Measurements from ENCODE around the gene TRAF3IP1.

TRAF3IP1 gene

DNA sequence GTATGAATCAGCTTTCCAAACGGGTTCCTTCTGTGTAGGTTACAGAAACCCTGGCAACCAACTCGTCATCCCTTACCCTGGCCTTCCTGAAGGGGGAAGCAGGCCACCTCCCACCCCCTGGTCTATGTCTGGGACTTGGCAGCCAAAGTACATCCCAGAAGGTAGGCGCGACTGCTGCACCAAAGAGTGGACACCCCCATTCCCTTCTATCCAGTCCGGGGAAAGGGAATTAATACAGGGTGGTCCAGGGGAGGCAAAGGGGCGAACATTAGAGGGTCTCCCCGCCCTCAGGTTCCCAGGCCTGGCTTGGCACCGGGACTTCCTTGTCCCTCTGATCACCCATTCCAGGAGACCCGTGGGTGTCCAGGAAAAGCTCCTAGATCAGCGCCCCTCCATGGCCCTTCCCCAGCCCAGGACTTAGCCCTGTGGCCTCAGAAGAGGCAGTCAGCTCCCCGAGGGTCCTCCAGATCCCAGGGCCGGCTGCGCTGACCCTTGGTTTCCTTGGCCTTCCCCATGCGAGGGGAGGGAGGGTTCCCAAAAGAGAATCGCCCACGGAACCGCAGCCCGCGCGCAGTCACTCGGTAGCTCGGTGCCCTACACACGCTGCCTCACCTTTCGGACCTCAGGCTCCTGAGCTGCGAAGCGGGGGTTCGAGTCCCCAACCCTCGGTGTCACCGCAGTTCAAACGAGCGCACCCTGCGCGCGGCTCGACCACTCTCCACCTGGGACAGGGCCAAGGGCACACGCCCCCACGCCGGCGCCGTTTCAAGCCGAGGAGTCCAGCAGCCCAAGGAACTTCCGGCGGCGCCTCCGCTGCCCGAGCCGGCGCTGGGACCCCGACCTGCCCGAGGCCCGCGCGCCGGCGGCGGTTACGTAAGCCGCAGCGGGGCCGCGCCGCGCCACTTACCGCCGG, 32.3 kb upstream of the TRAF3IP1 start, which contains the start of gene PER2:
TSS of gene PER2 (minus strand) at position 874 of the 913 bp plus-strand sequence. CDS start 10,674 bp downstream, outside the sequence.
- no peak for DNase-seq

DNA sequence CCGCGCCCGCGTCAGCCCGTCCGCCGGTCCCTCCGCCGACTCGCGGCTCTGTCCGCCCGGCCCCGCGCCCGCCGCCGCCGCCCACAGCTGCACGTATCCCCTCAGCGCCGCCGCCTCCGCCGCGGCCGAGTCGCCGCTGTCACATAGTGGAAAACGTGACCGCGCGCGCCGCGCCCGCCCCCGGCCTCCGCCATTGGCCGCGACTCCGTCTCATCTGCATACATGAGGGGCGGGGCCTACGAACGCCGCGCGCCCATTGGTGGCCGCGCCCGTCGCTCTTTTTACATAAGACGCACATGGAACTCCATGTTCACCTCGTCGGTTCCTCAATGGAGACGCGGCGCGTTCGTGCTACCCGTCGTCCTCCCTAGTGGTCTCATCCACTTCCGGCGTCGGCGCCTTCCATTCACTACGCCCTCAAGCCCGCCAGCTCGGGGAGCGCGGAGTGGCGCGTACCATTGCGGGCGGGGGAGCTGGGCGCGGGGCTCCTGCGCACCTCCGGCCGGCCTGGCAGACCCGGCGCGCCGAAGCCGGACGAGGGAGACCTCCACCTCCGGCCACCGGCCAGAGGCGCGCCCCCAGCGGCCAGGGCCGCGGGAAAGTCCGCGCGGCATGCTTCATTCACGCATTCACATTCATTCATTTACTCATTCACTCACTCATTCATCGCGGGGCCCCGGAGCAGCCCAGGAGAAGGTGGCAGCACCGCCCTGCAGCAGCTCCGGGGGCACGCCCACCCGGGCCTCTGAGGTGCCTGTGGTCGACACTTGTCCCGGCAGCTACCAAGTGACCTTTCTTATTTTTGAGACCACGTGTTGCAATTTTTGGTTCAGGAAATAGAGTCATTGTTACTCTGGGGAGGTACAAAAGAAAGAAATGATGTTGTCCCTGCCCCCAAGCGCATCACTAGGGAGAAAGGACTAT, 31.4 kb upstream of the TRAF3IP1 start:
- peak; percentile 76 for DNase-seq

DNA sequence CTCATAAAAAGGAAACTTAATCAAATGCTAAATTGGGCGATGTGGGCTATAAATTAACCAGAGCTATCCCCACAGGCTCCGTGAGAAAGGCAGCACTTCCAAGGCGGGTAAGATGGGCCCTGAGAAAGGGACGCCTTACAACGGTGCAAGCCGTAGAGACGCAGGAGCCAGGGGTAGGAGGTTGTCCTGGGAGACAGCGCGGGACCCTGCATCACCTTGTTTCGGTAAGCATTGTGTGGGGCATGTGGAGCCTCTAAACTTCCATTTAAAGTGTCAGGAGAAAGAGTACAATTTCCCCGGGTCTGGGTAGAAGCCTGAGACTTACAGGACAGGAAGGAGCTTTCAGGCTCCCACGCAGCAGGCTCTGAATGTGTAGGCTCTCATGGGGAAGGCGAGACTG, 30.7 kb upstream of the TRAF3IP1 start:
- no peak for DNase-seq

DNA sequence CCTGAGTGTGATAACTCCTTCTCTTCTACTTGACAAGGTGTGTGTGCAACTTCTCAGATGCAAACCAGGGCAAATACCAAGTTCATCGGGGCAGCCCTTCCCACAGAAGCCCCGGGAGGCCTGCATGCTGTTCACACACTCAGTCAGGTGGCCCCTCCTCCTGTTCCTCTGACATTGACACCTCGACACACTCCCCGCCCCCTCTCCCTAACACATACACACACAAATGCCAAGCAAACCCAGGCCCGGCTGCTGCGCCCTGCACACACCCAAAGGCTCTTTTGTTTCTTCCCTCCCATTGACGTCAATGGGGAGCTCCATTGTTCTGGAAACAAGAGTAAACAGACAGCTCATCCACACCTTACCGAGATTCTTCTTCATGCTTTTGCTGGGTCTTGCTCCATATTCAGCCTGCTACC, 30.2 kb upstream of the TRAF3IP1 start:
- DNase-seq: no peak

DNA sequence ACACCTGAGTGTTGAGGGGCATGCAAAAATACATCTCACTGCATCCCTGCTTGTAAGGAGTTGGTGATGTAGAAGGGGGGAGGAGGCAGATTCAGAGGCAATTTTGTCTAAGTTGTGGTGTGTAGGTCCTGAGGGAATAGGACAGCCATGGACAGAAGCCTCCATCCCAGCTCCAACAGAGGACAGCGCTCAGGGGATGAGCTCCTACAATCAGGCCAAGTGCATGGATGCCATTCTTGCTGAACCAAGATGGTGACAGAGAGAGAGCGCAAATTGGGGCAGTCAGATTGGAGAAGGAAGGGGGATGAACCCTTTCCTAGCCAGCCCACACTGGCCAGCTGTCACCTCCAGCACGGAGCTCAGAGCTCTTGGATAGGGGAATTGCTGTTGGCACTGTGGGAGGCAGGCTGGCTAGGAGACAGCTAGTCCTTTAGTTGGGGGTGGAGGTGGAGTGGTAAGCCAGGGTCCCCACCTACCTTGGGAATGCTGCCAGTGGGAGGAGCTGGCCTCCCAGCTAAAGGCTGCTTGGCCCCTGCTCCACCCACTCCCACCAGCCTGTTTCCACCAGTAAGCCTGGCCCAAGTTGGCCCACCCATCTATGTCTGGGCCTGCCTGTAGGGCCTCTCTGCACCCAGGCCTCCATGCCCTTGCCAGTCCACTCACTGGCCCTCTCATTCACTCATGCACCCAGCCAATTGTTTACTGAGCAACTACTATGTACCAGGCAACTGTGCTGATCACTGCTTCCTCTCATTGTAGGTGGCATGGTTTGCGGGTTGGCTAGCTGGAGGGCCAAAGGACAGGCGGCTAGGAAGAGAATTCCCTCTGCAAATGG, 29.4 kb upstream of the TRAF3IP1 start:
- DNase-seq: no peak

DNA sequence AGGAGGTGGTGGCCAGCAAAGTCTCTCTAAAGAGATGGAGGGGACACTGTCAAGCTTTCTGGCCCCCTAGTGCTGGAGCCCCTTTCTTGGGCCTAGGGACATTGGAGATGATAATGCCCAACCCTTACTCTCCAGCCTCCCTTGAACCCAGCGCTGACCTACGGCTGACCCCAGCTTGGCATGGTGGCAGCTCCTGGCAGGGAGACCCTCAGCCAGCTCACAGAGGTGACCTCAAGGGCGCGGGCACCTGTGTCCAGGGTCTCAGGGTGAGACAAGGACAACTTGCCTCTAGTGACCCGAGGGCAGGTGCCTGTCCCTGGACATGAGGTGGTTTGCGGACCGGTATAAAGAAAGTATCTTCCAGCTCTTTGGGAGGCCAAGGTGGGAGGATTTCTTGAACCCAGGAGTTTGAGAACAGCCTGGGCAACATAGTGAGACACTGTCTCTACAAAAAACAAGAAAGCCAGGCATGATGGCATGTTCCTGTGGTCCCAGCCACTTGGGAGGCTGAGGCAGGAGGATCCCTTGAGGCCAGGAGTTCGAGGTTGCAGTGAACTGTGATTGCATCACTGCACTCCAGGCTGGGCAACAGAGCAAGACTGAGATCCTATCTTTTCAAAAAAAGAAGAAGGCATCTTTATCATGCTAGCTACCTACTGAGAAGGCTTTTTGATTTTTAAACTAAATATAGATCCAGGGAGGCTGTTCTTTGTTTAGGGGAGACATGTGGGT, 28.6 kb upstream of the TRAF3IP1 start:
- DNase-seq: no peak

DNA sequence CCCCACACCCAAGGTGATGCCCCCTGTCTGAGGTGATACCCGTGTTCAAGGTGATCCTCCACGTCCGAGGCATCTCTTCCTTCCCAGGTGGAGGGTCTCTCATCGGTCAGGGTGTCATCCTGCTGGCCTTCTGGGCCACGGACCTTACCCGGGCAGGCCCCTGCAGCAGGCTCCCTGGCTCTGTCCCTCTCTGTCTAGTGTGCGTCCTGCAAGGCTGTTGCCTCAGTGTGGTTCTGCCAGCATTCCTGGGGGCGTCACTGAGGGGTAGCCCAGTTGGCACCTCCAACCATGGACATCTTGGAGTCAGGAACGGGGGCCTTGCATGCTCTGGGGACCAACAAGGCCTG, 26.3 kb upstream of the TRAF3IP1 start:
- DNase-seq: no peak

DNA sequence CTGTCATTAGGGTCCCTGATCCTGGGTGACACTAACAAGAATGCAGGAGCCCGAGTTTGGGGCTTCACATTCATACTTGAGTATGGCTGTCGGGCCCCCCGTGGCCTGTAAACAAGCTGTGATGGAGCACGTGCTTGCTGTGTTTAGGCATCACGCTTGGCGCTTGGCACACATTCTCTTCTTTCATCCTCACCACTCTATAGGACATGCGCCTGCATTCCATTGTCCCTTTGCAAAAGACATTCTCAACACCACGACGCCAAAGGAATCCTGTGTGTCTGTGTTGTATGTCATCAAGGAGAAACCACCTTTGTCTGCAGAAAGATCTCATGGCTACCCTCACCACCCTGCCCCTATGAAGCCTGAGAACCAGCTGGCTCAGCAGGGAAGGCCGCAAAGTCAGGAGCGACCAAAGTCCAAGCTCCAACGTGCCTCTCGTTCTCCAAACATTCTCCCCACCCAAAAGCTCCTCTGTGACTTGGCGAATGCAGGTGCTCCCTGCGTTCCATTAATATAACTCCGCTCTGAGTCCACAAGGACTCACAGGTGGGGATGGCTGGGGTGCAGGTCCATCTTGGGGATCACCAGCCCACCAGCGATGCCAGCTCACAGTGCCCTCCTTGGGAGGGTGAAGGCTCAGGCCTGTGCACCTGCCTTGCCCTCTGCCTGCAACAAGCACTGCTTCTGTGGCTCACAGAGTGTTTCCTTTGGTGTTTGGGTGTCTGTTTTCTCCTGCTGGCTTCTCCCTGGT, 25.8 kb upstream of the TRAF3IP1 start:
- no peak for DNase-seq

DNA sequence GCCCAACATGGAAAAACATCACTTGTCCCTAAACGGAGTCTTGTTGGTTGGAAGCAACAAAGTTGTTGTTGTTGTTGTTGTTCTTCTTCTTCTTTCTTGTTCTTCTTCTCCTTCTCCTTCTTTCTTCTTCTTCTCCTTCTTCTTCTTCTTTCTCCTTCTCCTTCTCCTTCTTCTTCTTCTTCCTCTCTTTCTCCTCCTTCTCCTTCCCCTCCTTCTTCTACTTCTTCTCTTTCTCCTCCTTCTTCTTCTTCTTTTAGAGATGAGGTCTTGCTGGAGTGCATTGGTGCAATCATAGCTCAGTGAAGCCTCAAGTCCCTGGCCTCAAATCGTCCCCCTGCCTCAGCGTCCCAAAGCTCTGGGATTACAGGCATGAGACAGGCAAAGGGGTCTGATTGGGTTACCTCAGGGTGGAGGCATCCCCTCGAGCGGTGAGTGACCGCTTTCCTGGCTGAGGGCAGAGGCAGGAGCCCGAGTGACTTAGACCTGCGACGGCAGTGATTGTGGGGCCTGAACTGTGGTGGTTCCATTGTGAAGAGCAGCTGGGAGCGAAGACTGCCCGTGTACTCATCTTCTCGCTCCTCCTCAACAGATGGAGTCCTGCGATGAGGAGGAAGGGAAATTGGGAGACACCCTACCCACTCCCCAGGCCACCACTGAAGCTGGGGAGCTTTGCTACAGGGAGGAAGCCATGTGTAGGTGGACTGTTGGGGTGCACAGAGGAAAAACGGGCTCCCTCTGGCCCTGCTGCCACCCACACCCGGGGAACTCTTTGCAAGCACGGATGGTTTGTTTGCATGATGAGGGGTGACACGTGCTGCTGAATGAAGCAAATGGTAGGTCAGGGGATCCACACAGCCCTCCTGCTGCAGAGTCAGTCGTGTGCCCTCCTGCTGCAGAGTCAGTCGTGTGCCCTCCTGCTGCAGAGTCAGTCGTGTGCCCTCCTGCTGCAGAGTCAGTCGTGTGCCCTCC, 24.9 kb upstream of the TRAF3IP1 start:
- DNase-seq: no peak

DNA sequence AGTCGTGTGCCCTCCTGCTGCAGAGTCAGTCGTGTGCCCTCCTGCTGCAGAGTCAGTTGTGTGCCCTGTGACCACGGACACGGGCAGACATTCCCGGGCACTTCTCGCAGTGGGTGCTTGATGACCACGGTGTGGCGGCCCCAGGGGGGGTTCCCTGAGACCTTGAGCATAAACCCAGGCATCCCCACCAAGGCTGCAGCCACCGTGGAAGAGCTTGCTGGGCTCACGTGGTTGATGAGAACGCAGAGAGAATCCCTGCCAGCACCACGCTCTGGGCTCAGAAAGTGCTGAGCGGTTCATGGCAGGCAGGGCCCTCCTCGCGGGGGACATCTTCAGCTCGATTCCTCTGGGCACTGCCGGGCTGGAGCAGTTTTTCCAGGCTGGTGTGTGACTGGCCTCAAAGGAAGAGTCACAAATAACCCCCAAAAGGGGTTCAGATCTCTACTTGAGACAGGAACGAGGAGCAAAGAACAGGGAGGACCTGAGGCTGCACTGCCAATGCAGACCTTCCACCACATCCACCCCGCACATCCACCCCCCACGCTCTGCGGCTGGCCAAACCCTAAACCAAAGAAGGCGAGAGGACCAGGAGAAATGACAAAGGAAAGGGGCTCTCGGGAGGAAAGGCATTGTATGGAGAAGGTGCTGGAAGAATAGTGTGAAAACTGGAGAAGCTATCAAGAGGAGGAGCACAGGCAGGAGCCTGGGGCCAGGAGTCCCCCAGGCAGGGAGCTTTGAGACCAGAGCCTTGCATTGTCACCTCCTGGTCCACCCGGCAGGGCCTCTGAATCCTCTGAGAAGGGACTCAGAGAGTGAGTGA, 23.5 kb upstream of the TRAF3IP1 start:
- DNase-seq: no peak

DNA sequence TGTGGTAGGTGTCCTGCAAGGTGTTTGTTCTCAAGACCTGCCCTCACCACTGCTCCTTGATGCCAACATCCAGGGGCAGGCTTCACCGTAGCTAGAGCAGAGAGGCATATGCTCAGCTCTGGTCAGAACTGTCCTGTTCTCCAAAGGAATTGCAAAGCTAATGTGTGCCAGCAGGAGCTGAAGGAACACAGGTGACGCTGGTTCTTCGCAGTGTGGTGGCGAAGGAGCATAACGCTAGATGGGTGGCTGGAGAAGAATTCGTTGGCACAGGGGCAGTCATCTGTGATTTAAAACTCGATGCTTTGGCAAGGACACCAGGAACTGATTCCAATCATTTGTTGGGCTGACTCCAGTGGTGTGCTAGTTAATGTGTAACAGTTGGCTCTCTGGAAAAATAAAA, 20.5 kb upstream of the TRAF3IP1 start:
- no peak for DNase-seq

DNA sequence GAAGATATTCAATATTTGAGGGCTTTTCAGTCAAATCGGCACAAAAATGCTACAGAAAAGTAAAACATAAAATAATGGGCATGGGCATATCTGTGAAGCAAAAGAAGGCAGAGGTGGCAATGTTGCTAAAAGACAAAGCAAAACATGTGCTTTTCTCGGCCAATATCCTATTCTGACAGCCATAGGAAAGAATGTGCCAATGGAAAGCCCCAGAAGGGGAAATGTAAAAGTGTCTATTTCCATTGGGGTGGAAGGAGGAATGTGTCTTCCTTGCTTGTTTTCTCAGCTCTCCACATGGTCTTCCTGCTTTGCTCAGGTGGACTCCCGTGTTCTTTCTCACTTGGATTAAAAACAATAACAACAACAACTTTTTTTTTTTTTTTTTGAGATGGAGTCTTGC, 18.2 kb upstream of the TRAF3IP1 start:
- no peak for DNase-seq

DNA sequence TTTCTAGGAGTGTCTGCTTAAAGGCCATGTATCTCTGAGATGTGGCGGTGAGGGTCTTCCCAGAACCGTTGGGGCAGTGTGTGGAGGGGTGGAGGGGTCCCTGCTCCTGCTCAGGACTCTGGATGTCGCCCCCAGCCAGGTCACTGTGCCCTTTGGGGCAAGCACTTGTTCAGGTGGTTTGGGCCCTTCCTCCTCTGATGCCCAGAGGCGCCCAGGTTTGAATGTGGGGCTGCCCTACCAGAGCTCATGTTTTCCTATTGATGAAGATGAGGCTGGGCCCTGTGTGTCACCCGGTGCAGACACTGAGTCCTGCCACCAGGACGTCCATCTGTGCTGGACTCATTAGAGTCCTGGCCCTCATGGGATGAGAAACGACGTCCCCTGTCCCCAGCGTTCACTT, 17.6 kb upstream of the TRAF3IP1 start:
- no peak for DNase-seq

DNA sequence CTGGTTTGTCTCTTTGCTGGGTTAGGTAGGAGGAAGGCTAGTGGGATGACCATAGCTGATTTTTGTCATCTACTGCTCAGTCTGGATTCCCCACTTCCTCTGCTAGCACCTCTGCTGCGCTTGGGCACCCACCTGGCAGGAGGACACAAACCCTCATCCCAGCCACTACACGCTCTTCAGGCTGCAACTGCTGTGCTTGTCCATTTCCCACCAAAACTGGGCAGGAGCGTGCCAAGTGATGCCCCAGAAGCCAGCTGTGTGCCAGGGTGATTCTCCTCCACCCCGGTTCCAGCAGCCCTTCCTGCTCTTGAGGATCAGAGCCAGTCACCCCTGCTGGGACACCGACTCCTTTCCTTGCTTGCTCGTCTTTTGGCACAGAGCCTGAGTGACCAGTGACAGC, 16.2 kb upstream of the TRAF3IP1 start:
- DNase-seq: no peak

DNA sequence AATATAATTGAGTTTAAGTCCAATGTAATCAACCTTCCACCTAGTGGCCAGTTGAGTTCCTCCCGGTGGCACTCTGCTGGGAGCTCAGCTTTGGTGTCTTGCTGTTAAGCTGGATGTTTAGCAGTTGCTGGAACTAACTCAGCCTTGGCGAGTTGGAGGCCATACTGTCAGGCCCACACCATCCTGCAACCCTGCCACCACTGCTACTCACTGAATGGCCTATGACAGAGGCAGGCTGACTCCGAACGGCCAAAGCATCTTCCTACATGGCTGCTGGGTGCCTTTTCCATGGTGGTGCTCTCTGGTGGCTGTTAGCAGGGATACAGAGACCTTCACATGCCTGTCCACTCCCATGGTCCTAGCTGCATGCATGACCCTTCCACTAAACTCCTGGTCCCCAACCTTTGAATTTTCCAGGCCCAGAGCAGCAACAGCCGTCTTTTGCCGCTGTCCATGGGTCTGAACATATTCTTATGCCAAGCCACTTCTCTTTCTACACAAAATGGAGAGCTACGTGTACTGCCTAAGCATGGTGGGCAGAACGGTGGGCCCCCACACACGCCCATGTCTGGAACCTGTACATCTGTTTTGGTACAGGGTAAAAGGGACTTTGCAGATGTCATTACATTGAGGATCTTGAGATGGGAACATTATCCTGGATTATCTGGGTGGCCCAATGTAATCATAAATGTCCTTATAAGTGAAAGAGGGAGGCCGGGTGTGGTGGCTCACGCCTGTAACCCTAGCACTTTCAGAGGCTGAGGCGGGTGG, 15.0 kb upstream of the TRAF3IP1 start:
- no peak for DNase-seq

DNA sequence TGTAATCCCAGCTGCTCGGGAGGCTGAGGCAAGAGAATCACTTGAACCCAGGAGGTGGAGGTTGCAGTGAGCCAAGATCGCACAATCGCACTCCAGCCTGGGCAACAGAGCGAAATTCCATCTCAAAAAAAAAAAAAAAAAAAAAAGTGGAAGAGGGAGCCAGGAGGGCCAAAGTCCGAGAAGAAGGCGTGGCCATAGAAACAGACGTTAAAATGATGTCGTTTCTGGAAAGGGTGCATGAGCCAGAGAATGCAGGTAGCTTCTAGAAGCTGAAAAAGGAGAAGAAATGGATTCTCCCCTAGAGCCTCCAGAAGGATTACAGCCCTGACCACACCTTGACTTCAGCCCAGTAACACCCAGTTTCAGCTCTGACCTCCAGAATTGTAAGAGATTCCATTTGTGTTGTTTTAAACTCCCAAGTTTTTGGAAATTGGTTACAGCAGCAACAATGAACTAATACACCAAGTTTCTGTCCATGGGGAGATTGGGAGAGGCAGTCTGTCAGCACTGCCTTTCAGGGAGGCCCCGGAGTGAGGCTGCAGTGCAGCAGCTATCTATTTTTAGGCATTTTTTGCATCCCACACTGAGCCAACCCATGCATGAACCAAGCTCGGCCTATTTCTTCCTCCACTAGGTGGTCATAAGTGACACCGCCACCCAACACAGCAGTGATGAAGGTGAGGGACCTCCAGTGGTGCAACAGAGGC, 14.2 kb upstream of the TRAF3IP1 start:
- no peak for DNase-seq

DNA sequence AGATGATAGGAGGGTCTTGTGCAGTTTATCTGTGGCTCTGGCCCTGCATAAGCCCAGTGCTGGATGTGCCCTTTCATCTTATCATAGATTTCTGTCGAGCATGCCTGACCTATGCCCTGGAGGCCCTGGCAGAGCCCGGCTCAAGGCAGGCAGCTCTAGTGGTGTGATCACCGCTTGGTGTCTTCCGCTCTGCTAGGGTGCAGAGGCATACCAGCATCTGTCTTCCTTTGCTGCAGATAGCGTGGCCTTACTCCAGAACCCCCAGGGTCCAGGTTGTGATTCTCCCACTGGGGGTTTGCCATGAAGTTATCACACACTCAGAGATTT, 13.7 kb upstream of the TRAF3IP1 start:
- no peak for DNase-seq

DNA sequence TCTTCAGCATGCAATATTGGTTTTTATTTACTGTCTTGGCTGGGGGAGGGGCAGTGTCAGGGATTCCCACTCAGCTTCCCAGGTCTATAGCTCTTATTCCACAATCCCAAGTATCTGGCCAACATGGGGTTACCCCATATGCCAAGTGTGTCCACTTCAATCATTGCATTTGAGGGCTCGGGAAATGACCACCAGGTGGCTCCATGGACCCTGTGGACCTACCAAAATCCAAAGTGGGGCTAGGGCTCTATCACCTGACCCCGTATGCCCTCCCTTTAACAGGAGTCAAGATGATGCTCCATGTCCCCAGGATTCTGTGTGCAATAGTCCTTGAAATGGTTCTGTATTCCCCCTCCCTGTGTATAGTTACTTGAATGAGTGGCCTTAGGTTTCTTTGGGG, 12.1 kb upstream of the TRAF3IP1 start:
- DNase-seq: no peak
